NOMO-1 (cell line): ENCODE data around the gene CYB5R4.
"Not testable (repeated sequence)": the region's sequence is repeated elsewhere in the genome, so short reads cannot be mapped to it uniquely, and the experiment has no call there.

ENCODE experiments used
- DNase-seq, 2 experiments: peaks; one replicate each; lab custom pipeline; 2025; ENCODE audit not compliant: unreplicated experiment in 2 of 2; lab: John Stamatoyannopoulos, UW

CYB5R4 gene

GRCh38 chr6:83860782-83861495 lies 1.4 kb downstream of the CYB5R4 start:
- DNase-seq: peak in 1 of 2 experiments; percentile 49

GRCh38 chr6:83862776-83863471 lies 3.4 kb downstream of the CYB5R4 start:
- no peak for DNase-seq

GRCh38 chr6:83867043-83867442 lies 7.6 kb downstream of the CYB5R4 start:
- no peak for DNase-seq

DNA sequence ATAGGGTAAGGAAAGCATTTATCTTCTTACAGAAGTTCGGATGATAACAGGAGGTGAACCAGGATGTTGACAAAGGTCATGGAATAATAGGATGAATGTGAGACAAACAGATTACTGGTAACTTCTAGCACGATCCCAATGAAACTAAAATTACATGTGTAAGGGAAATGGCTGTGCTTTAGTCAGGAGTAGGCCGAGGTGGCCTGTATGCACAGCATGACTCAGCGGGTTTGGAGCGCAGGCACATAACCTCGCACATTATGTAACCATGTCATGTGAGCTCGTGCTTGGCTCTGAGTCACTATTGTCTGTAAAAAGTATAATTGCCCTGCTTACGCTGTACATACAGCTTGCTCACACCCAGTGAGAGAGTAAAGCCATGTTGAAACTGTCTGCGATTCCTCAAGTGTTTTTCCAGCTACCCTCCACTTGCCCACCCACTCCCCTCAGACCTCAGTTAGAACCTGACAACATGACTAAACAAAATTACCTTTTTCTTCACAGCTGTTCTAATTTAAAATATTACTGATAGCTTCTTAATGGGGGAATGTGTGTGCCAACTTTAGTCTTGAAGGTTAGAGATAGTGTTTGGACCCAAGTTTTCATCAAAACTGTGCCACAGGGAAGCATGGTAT lies 8.2 kb downstream of the CYB5R4 start:
- DNase-seq: peak; percentile 55 to 72

- DNase-seq: no peak
Observed at GRCh38 chr6:83868639-83869038, 9.2 kb downstream of the CYB5R4 start.

DNA sequence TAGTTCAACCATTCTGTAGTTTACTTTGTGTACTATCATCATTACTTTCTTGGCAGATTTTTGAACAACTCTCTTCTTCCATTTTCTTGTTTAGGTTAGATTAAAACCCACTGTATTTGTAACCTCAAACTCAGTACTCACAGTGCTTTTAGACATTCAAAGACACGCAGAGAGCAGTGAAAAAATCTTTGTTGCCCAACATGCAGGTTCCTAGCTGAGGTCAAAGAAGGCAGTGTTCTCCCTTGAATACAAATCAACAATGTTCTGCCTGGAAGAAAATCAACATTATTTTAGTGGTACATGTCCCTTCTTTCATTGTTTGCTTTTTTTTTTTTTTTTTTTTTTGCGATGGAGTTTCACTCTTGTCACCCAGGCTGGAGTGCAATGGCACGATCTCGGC lies 11.2 kb downstream of the CYB5R4 start:
- no peak for DNase-seq

- no peak for DNase-seq
Observed at GRCh38 chr6:83872386-83873118, 13.1 kb downstream of the CYB5R4 start.

- DNase-seq: peak in 1 of 2 experiments; percentile 21
Observed at GRCh38 chr6:83873869-83874268, 14.4 kb downstream of the CYB5R4 start.

GRCh38 chr6:83875843-83876242 lies 16.4 kb downstream of the CYB5R4 start:
- no peak for DNase-seq

DNA sequence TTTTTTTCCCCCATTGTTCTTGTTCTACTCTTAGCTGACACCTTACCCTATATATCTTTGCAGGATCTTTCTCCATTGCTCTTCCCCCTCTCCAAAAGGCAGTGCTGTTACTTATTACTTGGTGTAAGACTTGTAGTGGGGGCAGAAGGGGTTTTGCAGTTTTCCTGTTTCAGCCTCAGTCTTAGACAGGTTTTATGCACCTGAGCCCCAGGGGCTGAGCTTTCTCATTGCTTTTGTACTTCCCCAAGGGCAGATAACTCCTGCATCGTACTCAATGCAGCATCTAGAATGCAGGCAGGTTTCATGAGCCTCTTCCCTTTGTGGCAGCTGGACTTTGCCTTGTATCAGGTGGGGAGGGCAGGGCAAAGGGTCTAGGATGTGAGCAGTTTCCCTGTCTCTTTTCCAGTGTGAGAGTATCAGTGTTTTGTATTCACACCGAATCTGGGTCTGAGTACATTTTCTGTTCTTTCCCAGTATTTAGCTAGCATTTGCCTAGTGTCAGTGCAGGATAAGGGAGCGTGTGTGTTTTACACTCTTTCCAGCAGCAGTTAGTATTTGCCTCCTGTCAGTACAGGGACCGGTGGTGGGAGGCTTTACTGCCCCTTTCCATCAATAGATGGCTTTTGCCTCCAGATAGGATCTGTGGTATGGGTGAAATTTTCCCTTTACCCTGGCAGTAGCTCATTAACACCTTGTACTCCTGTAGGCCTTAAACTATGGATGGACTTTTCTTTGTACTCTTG lies 19.6 kb downstream of the CYB5R4 start:
- no peak for DNase-seq

DNA sequence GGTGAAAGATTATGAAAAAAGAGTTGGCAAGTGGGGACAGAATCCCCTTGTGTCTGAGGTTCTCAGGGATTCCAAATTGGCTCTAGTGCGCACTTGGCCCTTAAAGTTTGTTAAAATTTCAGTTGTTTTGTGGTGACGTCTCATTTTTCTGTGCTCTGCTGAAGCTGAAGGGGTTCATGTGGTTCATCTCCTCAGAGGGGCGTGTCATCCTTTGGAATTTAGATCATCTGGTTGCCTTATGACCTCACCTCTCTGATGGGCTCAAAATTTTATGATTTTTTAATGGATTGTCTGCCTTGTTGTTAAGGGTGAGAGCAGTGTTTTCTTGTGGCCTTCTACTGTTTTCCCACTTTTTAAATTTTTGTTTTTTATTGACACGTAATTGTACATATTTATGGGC lies 20.3 kb downstream of the CYB5R4 start:
- DNase-seq: no peak

- no peak for DNase-seq
Observed at GRCh38 chr6:83883240-83883639, 23.8 kb downstream of the CYB5R4 start.

DNA sequence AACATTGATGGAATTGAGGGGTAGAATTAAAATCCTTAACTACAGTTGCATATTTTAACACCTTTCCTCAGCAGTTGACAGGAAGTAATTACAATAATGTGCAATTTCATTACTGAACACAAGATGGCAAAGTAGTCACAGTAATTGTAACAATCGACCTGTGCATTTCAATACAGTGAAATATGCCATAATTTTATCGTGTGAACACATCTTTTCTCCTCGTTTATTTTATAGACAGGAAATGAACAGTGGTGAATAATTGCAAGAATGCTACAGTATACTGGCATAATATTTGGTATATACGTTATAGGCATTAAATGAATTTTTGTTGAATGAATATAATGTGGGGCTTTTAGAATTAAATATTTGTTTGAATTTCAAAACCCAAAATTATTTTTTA lies 25.0 kb downstream of the CYB5R4 start:
- DNase-seq: peak; percentile 7 to 68

DNA sequence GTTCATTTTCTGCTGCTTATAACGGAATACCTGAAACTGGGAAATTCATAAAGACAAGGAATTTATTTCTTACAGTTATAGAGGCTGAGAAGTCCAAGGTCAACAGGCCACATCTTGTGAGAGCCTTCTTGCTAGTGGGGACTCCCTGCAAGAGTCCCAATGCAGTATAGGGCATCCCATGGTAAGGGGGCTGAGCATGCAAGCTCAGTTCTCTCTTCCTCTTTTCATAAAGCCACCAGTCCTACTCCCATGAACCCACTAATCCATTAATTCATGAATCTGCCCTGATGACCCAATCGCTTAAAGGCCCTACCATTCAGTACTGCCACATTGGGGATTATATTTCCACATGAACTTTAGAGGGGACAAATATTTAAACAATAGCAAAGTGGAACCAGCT lies 26.5 kb downstream of the CYB5R4 start:
- no peak for DNase-seq

DNA sequence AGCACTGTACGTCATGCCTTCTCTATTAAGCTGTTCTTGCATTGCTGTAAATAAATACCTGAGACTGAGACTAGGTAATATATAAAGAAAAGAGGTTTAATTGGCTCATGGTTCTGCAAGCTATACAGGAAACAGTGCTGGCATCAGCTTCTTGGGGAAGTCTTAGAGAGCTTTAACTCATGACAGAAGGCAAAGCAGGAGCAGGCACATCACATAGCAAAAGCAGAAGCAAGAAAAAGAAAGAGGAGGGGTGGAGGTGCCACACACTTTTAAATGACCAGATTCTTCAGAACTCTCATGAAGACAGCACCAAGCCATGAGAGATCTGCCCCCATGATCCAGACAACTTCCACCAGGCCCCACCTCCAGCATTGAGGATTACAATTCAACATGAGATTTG lies 30.1 kb downstream of the CYB5R4 start:
- no peak for DNase-seq

DNA sequence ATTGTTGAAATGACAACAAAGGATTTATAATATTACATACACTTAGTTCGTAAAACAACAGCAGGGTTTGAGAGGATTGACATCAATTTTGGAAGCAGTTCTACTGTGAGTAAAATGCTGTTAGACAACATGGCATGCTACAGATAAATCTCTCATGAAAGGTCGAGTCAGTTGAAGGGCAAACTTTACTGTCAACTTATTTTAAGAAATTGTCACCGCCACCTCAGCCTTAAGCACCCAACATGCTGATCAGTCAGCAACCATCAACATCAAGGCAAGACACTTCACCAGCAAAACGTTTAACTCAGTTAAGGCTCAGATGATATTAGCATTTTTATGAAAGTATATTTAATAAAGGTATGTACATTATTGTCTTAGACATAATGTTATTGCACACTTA lies 31.0 kb downstream of the CYB5R4 start:
- DNase-seq: no peak

- no peak for DNase-seq
Observed at GRCh38 chr6:83891586-83891985, 32.1 kb downstream of the CYB5R4 start.

DNA sequence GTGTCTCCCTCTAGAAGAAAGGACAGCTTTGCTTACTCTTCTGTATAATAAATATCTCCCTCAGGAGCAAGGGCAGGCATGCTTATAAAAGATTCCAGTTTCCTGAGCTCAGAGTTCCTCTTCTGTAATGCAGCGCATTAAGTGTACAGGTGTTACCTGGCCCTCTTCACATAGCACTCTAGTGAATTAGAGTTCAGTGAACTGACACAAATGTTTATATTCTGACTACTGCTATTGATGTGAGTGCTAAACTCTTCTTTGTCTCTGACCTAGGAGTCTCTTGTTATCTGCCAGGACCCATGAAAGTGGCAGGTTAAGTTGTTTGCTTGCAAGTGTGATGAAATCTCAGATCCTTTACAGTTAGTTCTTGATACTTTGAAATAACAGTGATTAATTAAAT lies 33.5 kb downstream of the CYB5R4 start:
- no peak for DNase-seq

GRCh38 chr6:83897094-83897493 lies 37.6 kb downstream of the CYB5R4 start:
- not testable (repeated sequence) for DNase-seq

DNA sequence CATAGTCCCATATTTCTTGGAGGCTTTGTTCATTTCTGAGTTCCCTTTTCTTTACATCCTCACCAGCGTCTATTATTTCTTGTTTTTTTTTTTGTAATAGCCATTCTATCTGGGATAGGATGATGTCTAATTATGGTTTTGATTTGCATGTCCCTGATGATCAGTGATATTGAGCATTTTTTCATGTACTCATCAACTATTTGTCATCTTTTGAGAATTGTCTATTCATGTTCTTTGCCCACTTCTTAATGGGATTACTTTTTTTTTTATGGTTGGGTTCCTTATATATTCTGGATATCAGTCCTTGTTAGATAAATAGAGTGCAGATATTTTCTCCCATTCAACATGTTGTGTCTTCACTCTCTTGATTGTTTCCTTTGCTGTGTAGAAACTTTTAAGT lies 42.1 kb downstream of the CYB5R4 start:
- DNase-seq: no peak

GRCh38 chr6:83904395-83904794 lies 44.9 kb downstream of the CYB5R4 start:
- DNase-seq: no peak
